Measurements from ENCODE around the gene MCTP1.

MCTP1 gene

DNA sequence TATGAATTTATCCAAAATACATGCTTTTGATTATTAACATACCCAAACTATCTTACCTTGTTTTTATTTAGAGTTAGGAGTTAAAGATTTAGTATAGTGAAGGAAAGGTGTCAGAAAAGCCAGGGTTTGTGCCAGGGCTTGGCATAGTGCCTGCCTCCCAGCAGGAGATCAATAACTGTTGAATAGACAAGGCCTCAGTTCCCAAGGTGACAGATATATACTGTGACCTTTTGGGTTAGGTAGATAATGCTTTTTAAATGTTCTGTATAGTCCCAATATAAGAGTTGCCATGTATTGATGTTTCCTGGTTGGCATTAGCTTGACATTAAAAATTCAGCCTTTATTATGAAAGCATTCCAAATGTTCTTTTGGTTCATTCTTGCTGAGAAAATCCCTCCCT lies 121.8 kb downstream of the MCTP1 start:
- no peak for DNase-seq
- Histone ChIP-seq H3K9me3 (ENCODE audit: control insufficient read depth, low read length) (no peaks in the 10 kb centered on the region), H3K9ac (ENCODE audit: low read length) (no peak overlapping the region), H2AK5ac (ENCODE audit: low read length, severe bottlenecking) (no peak overlapping the region), H3K4me1 (ENCODE audit: control insufficient read depth, insufficient read depth, low read depth, low read length) (no peaks in the 10 kb centered on the region), H3K14ac (ENCODE audit: low read length in 2 of 2) (no peak overlapping the region), H3K27me3 (ENCODE audit: control insufficient read depth in 1 of 2, insufficient read depth in 1 of 2, low read length in 2 of 2) (no peaks in the 10 kb centered on the region), H2BK12ac (ENCODE audit: low read length in 2 of 2) (no peak overlapping the region), H2BK120ac (ENCODE audit: low read depth, low read length) (no peak overlapping the region), H3K18ac (ENCODE audit: low read depth in 1 of 2, low read length in 2 of 2) (no peak overlapping the region), H2BK5ac (ENCODE audit: low read depth, low read length, poor library complexity, severe bottlenecking) (no peak overlapping the region), H4K8ac (ENCODE audit: low read length) (no peak overlapping the region), H3K4me3 (ENCODE audit: insufficient read depth in 1 of 2, low read depth in 1 of 2, low read length in 2 of 2) (no peak overlapping the region), H3K4ac (ENCODE audit: low read depth in 1 of 2, low read length in 2 of 2) (no peak overlapping the region), H2BK15ac (ENCODE audit: low read depth, poor library complexity, severe bottlenecking) (no peak overlapping the region), H4K91ac (ENCODE audit: low read length) (no peak overlapping the region), H3K23ac (ENCODE audit: low read length in 2 of 2) (no peak overlapping the region), H3K36me3 (ENCODE audit: control insufficient read depth in 1 of 2, insufficient read depth in 2 of 2, low read depth in 1 of 2, low read length in 2 of 2) (no peaks in the 10 kb centered on the region), H2AFZ (ENCODE audit: low read depth, low read length) (no peak overlapping the region), H3K4me2 (ENCODE audit: low read length, poor library complexity, severe bottlenecking) (no peak overlapping the region), H3K27ac (ENCODE audit: low read length, poor library complexity, severe bottlenecking) (no peak overlapping the region), H3K79me1 (replicated peaks; ENCODE audit: low read length, poor library complexity, severe bottlenecking) (no peaks in the 10 kb centered on the region)

GRCh38 chr5:95162231-95162992 lies 122.5 kb downstream of the MCTP1 start:
- Histone ChIP-seq H2BK120ac (ENCODE audit: low read depth, low read length) (no peak overlapping the region), H3K23ac (ENCODE audit: low read length in 2 of 2) (no peak overlapping the region), H3K4ac (ENCODE audit: low read depth in 1 of 2, low read length in 2 of 2) (no peak overlapping the region), H3K4me2 (ENCODE audit: low read length, poor library complexity, severe bottlenecking) (no peak overlapping the region), H3K36me3 (ENCODE audit: control insufficient read depth in 1 of 2, insufficient read depth in 2 of 2, low read depth in 1 of 2, low read length in 2 of 2) (no peaks in the 10 kb centered on the region), H3K79me1 (replicated peaks; ENCODE audit: low read length, poor library complexity, severe bottlenecking) (no peaks in the 10 kb centered on the region), H2BK5ac (ENCODE audit: low read depth, low read length, poor library complexity, severe bottlenecking) (no peak overlapping the region), H4K91ac (ENCODE audit: low read length) (no peak overlapping the region), H3K4me1 (ENCODE audit: control insufficient read depth, insufficient read depth, low read depth, low read length) (no peaks in the 10 kb centered on the region), H2AK5ac (ENCODE audit: low read length, severe bottlenecking) (no peak overlapping the region), H3K9me3 (ENCODE audit: control insufficient read depth, low read length) (no peaks in the 10 kb centered on the region), H4K8ac (ENCODE audit: low read length) (no peak overlapping the region), H3K4me3 (ENCODE audit: insufficient read depth in 1 of 2, low read depth in 1 of 2, low read length in 2 of 2) (no peak overlapping the region), H3K14ac (ENCODE audit: low read length in 2 of 2) (no peak overlapping the region), H2BK12ac (ENCODE audit: low read length in 2 of 2) (no peak overlapping the region), H2BK15ac (ENCODE audit: low read depth, poor library complexity, severe bottlenecking) (no peak overlapping the region), H3K18ac (ENCODE audit: low read depth in 1 of 2, low read length in 2 of 2) (no peak overlapping the region), H3K27ac (ENCODE audit: low read length, poor library complexity, severe bottlenecking) (no peak overlapping the region), H3K27me3 (ENCODE audit: control insufficient read depth in 1 of 2, insufficient read depth in 1 of 2, low read length in 2 of 2) (no peaks in the 10 kb centered on the region), H3K9ac (ENCODE audit: low read length) (no peak overlapping the region), H2AFZ (ENCODE audit: low read depth, low read length) (no peak overlapping the region)
- DNase-seq: no peak

DNA sequence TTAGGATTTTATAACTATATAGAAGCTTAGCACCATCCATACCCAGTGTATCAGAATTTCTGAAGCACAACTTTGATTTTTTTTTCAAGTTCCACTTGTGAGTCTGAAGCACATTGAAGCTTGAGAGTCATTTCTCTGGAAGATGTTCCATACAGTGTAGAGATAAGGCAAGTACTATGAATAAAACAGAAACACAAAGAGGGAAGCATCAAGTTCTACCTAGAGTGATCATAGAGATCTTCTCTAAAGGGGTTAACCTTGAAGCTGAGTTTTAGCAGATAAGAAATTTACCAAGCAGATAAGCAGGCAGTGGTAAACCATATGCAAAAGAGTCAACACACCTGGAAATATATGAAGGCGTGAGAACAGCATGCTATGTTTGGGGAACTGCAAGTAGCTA lies 125.3 kb downstream of the MCTP1 start:
- H3K23ac ChIP-seq (ENCODE audit: low read length in 2 of 2): no peak overlapping the region
- no peak overlapping the region for H4K8ac ChIP-seq (ENCODE audit: low read length)
- no peak overlapping the region for H3K4ac ChIP-seq (ENCODE audit: low read depth in 1 of 2, low read length in 2 of 2)
- no peaks in the 10 kb centered on the region for H3K27me3 ChIP-seq (ENCODE audit: control insufficient read depth in 1 of 2, insufficient read depth in 1 of 2, low read length in 2 of 2)
- no peak overlapping the region for H3K4me2 ChIP-seq (ENCODE audit: low read length, poor library complexity, severe bottlenecking)
- no peak overlapping the region for H3K9ac ChIP-seq (ENCODE audit: low read length)
- H4K91ac ChIP-seq (ENCODE audit: low read length): no peak overlapping the region
- H2BK12ac ChIP-seq (ENCODE audit: low read length in 2 of 2): no peak overlapping the region
- H3K4me3 ChIP-seq (ENCODE audit: insufficient read depth in 1 of 2, low read depth in 1 of 2, low read length in 2 of 2): no peak overlapping the region
- H3K36me3 ChIP-seq (ENCODE audit: control insufficient read depth in 1 of 2, insufficient read depth in 2 of 2, low read depth in 1 of 2, low read length in 2 of 2): no peaks in the 10 kb centered on the region
- H2AK5ac ChIP-seq (ENCODE audit: low read length, severe bottlenecking): no peak overlapping the region
- no peak overlapping the region for H2BK5ac ChIP-seq (ENCODE audit: low read depth, low read length, poor library complexity, severe bottlenecking)
- no peaks in the 10 kb centered on the region for H3K79me1 ChIP-seq (replicated peaks; ENCODE audit: low read length, poor library complexity, severe bottlenecking)
- WGBS: 80% methylated on average over 1 of the region's 1 CpG
- no peak overlapping the region for H3K14ac ChIP-seq (ENCODE audit: low read length in 2 of 2)
- no peak overlapping the region for H3K27ac ChIP-seq (ENCODE audit: low read length, poor library complexity, severe bottlenecking)
- H2BK120ac ChIP-seq (ENCODE audit: low read depth, low read length): no peak overlapping the region
- no peak overlapping the region for H2BK15ac ChIP-seq (ENCODE audit: low read depth, poor library complexity, severe bottlenecking)
- H3K4me1 ChIP-seq (ENCODE audit: control insufficient read depth, insufficient read depth, low read depth, low read length): no peaks in the 10 kb centered on the region
- H3K18ac ChIP-seq (ENCODE audit: low read depth in 1 of 2, low read length in 2 of 2): no peak overlapping the region
- no peak for DNase-seq
- H2AFZ ChIP-seq (ENCODE audit: low read depth, low read length): no peak overlapping the region
- no peaks in the 10 kb centered on the region for H3K9me3 ChIP-seq (ENCODE audit: control insufficient read depth, low read length)

GRCh38 chr5:95155888-95156287 lies 129.0 kb downstream of the MCTP1 start:
- no CpG with 5 or more reads among the region's 2 CpGs for WGBS
- H3K27ac ChIP-seq (ENCODE audit: low read length, poor library complexity, severe bottlenecking): no peak overlapping the region

More at GRCh38 chr5:95155888-95156287, 129.0 kb downstream of the MCTP1 start:
- Histone ChIP-seq H2AK5ac (ENCODE audit: low read length, severe bottlenecking) (no peak overlapping the region), H3K36me3 (ENCODE audit: control insufficient read depth in 1 of 2, insufficient read depth in 2 of 2, low read depth in 1 of 2, low read length in 2 of 2) (no peaks in the 10 kb centered on the region), H3K4ac (ENCODE audit: low read depth in 1 of 2, low read length in 2 of 2) (no peak overlapping the region), H3K9ac (ENCODE audit: low read length) (no peak overlapping the region), H2BK5ac (ENCODE audit: low read depth, low read length, poor library complexity, severe bottlenecking) (no peak overlapping the region), H3K14ac (ENCODE audit: low read length in 2 of 2) (no peak overlapping the region), H3K18ac (ENCODE audit: low read depth in 1 of 2, low read length in 2 of 2) (no peak overlapping the region), H2BK15ac (ENCODE audit: low read depth, poor library complexity, severe bottlenecking) (no peak overlapping the region), H3K27me3 (ENCODE audit: control insufficient read depth in 1 of 2, insufficient read depth in 1 of 2, low read length in 2 of 2) (no peaks in the 10 kb centered on the region), H3K4me2 (ENCODE audit: low read length, poor library complexity, severe bottlenecking) (no peak overlapping the region), H2BK120ac (ENCODE audit: low read depth, low read length) (no peak overlapping the region), H4K8ac (ENCODE audit: low read length) (no peak overlapping the region), H2AFZ (ENCODE audit: low read depth, low read length) (no peak overlapping the region), H3K4me1 (ENCODE audit: control insufficient read depth, insufficient read depth, low read depth, low read length) (no peaks in the 10 kb centered on the region), H3K4me3 (ENCODE audit: insufficient read depth in 1 of 2, low read depth in 1 of 2, low read length in 2 of 2) (no peak overlapping the region), H2BK12ac (ENCODE audit: low read length in 2 of 2) (no peak overlapping the region), H3K9me3 (ENCODE audit: control insufficient read depth, low read length) (no peaks in the 10 kb centered on the region), H3K79me1 (replicated peaks; ENCODE audit: low read length, poor library complexity, severe bottlenecking) (no peaks in the 10 kb centered on the region), H4K91ac (ENCODE audit: low read length) (no peak overlapping the region), H3K23ac (ENCODE audit: low read length in 2 of 2) (no peak overlapping the region)
- no peak for DNase-seq

Data from mesenchymal stem cell (in vitro differentiated cells and primary cell).